Astrocyte of the spinal cord (primary cell): ENCODE results near the gene NECTIN1.

Experiments used
- DNase-seq: peaks from one replicate; pipeline ENCODE4 v3.0.0; 2011; ENCODE audit warnings: low read depth, low spot score
- H3K4me3 ChIP-seq: 2 replicates; pipeline ENCODE4 v1.5.1; 2011; ENCODE audit warnings: low read depth, mild to moderate bottlenecking, low read length, moderate library complexity
- in situ Hi-C: cut with HindIII; loops from 2 replicates; pipeline ENCODE4 v1.10.0; 2017; ENCODE audit warnings: low sequenced_read_pairs
- TF ChIP-seq, protein P1 (sequence below): IDR thresholded peaks from 2 replicates; pipeline ENCODE4 v1.5.1; 2012; ENCODE audit warnings: low read depth, mild to moderate bottlenecking, low read length, inconsistent platforms

Gene NECTIN1

DNA sequence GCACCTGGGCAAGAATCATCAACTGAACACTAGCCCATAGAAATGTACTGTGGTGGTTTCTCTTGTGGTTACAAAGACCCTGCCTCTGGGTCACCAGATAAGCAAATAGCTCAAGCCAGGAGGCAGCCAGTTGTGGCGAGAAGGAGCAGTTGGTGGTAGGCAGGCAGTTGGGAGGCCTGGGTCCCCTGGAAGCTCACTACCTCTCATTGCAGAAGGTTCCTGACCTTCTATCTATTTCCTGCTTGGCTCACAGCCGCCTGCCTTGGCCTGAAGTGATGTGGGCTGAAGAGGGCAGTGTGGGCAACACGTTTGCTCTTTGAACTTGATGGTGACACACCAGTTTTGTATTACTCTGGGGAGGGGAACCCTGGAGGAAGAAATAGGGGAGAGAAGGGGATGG lies 34.7 kb downstream of the NECTIN1 start:
- no peak overlapping the region for H3K4me3 ChIP-seq
- DNase-seq, result no peak
- in situ Hi-C loops, result no loop called here
- TF ChIP-seq, protein P1, sequence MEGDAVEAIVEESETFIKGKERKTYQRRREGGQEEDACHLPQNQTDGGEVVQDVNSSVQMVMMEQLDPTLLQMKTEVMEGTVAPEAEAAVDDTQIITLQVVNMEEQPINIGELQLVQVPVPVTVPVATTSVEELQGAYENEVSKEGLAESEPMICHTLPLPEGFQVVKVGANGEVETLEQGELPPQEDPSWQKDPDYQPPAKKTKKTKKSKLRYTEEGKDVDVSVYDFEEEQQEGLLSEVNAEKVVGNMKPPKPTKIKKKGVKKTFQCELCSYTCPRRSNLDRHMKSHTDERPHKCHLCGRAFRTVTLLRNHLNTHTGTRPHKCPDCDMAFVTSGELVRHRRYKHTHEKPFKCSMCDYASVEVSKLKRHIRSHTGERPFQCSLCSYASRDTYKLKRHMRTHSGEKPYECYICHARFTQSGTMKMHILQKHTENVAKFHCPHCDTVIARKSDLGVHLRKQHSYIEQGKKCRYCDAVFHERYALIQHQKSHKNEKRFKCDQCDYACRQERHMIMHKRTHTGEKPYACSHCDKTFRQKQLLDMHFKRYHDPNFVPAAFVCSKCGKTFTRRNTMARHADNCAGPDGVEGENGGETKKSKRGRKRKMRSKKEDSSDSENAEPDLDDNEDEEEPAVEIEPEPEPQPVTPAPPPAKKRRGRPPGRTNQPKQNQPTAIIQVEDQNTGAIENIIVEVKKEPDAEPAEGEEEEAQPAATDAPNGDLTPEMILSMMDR, result no peak

GRCh38 chr11:119693253-119693815 lies 35.7 kb downstream of the NECTIN1 start:
- TF ChIP-seq, protein P1, result no peak
- no peak overlapping the region for H3K4me3 ChIP-seq
- no peak for DNase-seq
- in situ Hi-C loops, result no loop called here

DNA sequence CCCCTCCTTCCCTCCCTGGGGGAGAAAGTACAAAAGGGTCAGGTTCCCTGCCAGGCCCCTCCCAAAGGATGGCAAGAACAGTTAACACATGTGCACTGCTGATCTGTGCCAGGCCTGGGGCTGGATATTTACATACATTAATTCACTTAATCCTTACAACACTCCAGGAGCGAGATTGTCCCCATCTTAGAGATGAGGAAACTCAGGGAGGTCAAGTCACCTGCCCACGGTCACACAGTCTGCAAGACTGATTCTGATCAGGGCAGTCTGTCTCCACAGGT lies 36.5 kb downstream of the NECTIN1 start:
- DNase-seq, result no peak
- no peak overlapping the region for H3K4me3 ChIP-seq
- TF ChIP-seq, protein P1, result no peak
- in situ Hi-C loops, result no loop called here

- TF ChIP-seq, protein P1, result no peak
- in situ Hi-C loops, result no loop called here
- no peak for DNase-seq
- no peak overlapping the region for H3K4me3 ChIP-seq
Observed at GRCh38 chr11:119691701-119692539, 37.1 kb downstream of the NECTIN1 start.

- TF ChIP-seq, protein P1, result peak; percentile 11
- no peak for DNase-seq
- H3K4me3 ChIP-seq, result no peak overlapping the region
- in situ Hi-C loops, result no loop called here
Observed at GRCh38 chr11:119691020-119691666, 37.9 kb downstream of the NECTIN1 start.

DNA sequence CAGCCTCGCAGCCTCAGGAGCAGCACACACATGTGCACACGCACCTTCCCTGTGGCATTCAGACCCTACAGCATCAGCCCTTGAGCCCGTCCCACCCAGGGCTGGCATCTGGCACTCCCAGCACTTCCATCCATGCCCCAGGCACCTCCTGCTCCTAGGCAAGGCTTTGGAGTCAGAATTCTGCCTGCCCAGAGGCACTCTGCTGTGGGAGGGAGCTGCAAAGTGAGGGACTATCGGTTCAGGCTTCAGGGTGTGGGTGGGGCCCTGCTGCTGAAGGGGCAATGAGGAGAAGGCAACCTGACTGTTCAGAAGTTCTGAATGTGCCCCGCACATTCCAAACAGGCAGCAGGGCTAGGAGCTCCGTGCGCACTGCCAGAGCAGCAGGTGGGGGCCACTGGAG lies 39.7 kb downstream of the NECTIN1 start:
- TF ChIP-seq, protein P1, result no peak
- DNase-seq, result no peak
- H3K4me3 ChIP-seq, result no peak overlapping the region
- in situ Hi-C loops, result no loop called here
